Liver (tissue), 3 donors: ENCODE data around the gene NCS1.

Experiments used
- EGR1 ChIP-seq, 2 donors: IDR thresholded peaks; 2 replicates each; pipeline ENCODE4 v1.6.1; 2016 to 2018; ENCODE audit warnings: antibody characterized with exemption in 2 of 2, low read depth in 2 of 2
- RAD21 ChIP-seq, 2 donors: IDR thresholded peaks; 2 replicates each; pipeline ENCODE4 v1.6.1; 2016; ENCODE audit warnings: antibody characterized with exemption in 2 of 2, mild to moderate bottlenecking in 2 of 2
- TAF1 ChIP-seq: conservative IDR thresholded peaks from 2 replicates; pipeline ENCODE4 v1.6.1; 2016; ENCODE audit warnings: antibody characterized with exemption, mild to moderate bottlenecking
- TF ChIP-seq, protein P1 (sequence below): fragments of 150-350 bp; IDR thresholded peaks from 2 replicates; pipeline ENCODE4 v1.5.1; 2017; ENCODE audit warnings: improper control_type of control experiment, low read depth, low read length; ENCODE audit not compliant: missing input control
- TF ChIP-seq, protein P2 (sequence below): IDR thresholded peaks from 2 replicates; pipeline ENCODE4 v1.6.1; 2016; ENCODE audit warnings: antibody characterized with exemption, mild to moderate bottlenecking
- TF ChIP-seq, protein P3 (sequence below): IDR thresholded peaks from 2 replicates; pipeline ENCODE4 v1.6.1; 2016; ENCODE audit warnings: antibody characterized with exemption
- donor health status: healthy.
- donor health status: healthy.

DNA sequence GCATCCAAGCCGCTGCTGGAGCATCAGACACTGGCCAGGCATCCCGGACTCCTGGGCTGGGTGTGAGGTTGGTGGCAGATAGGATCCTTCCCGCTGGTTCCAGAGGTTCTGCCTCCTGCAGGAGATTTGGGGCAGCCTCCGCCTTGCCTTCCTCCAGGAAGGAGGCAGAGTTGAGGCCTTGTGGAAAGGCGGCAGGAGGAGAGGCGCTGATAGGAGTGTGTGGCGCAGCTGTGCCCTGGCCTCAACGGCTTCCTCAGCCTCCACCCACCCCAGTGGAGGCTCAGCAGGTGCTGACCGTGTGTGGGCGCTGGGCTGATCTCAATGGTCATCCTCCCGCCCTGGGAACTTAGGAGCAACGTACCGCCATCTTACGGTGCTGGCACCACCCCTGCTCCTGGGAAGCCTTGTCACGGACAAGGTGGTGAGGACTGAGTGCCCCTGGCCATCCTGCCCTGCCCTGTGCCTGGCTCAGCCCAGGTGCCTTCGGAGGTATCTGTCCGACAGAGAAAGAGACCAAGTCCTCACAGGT is 10.2 kb downstream of the NCS1 start:
- TF ChIP-seq, protein P1, sequence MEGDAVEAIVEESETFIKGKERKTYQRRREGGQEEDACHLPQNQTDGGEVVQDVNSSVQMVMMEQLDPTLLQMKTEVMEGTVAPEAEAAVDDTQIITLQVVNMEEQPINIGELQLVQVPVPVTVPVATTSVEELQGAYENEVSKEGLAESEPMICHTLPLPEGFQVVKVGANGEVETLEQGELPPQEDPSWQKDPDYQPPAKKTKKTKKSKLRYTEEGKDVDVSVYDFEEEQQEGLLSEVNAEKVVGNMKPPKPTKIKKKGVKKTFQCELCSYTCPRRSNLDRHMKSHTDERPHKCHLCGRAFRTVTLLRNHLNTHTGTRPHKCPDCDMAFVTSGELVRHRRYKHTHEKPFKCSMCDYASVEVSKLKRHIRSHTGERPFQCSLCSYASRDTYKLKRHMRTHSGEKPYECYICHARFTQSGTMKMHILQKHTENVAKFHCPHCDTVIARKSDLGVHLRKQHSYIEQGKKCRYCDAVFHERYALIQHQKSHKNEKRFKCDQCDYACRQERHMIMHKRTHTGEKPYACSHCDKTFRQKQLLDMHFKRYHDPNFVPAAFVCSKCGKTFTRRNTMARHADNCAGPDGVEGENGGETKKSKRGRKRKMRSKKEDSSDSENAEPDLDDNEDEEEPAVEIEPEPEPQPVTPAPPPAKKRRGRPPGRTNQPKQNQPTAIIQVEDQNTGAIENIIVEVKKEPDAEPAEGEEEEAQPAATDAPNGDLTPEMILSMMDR: no peak
- TF ChIP-seq, protein P2, sequence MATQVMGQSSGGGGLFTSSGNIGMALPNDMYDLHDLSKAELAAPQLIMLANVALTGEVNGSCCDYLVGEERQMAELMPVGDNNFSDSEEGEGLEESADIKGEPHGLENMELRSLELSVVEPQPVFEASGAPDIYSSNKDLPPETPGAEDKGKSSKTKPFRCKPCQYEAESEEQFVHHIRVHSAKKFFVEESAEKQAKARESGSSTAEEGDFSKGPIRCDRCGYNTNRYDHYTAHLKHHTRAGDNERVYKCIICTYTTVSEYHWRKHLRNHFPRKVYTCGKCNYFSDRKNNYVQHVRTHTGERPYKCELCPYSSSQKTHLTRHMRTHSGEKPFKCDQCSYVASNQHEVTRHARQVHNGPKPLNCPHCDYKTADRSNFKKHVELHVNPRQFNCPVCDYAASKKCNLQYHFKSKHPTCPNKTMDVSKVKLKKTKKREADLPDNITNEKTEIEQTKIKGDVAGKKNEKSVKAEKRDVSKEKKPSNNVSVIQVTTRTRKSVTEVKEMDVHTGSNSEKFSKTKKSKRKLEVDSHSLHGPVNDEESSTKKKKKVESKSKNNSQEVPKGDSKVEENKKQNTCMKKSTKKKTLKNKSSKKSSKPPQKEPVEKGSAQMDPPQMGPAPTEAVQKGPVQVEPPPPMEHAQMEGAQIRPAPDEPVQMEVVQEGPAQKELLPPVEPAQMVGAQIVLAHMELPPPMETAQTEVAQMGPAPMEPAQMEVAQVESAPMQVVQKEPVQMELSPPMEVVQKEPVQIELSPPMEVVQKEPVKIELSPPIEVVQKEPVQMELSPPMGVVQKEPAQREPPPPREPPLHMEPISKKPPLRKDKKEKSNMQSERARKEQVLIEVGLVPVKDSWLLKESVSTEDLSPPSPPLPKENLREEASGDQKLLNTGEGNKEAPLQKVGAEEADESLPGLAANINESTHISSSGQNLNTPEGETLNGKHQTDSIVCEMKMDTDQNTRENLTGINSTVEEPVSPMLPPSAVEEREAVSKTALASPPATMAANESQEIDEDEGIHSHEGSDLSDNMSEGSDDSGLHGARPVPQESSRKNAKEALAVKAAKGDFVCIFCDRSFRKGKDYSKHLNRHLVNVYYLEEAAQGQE: no peak
- no peak for TF ChIP-seq RAD21 (IDR thresholded peaks at IDR 0.05)
- no peak for TF ChIP-seq TAF1
- no peak for TF ChIP-seq EGR1 (IDR thresholded peaks at IDR 0.05; ENCODE audit: low read depth in 2 of 2)
- TF ChIP-seq, protein P3, sequence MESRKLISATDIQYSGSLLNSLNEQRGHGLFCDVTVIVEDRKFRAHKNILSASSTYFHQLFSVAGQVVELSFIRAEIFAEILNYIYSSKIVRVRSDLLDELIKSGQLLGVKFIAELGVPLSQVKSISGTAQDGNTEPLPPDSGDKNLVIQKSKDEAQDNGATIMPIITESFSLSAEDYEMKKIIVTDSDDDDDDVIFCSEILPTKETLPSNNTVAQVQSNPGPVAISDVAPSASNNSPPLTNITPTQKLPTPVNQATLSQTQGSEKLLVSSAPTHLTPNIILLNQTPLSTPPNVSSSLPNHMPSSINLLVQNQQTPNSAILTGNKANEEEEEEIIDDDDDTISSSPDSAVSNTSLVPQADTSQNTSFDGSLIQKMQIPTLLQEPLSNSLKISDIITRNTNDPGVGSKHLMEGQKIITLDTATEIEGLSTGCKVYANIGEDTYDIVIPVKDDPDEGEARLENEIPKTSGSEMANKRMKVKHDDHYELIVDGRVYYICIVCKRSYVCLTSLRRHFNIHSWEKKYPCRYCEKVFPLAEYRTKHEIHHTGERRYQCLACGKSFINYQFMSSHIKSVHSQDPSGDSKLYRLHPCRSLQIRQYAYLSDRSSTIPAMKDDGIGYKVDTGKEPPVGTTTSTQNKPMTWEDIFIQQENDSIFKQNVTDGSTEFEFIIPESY: no peak
